Measurements from ENCODE around the gene TNC.
"Not testable (repeated sequence)": the region's sequence is repeated elsewhere in the genome, so short reads cannot be mapped to it uniquely, and the experiment has no call there.

TNC gene

DNA sequence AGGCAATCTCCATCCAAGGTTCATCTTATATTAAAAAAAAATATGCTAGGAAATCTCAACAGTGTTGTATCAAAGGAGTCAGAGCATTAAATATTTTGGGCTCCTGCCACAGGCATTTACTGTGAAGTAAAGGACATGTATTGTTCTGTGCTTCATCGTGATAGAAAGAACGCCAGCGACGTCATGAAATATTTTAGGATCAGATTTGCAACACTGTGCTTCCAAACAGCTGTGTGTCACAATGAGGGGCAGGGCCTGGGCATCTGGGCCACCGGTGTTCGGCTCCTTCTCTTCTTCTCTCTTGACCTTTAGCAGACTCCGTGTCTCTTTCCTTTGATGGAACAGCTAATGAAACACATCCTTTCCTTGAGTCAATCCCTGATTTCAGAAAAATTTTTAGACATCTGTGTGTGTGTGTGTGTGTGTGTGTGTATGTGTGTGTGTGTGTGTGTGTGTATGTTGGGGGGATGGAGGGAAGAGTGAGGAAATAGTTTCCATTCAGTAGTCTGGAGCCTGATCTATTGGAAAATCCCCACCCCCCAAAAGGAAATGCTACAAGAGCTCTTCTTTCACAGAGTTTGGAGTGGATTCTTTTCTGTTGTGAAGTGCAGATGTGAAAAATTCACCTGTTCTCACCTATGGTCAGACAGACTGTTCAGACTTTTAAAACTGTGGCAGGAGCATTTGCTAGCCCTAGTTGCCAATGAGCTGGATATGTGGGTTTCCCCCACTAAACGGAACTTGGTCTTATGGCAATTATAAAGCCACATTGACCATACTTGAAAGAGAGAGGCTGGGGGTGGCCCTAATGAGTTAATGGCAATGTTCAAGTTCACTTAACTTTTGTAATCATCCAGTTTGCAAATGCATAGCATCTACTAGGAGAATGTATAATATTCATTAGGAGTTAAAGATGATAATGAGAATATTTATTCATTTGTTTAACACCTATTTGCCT is 18.1 kb upstream of the TNC start:
- DNase-seq (ENCODE audit: low read depth in 2 of 2), result no peak

DNA sequence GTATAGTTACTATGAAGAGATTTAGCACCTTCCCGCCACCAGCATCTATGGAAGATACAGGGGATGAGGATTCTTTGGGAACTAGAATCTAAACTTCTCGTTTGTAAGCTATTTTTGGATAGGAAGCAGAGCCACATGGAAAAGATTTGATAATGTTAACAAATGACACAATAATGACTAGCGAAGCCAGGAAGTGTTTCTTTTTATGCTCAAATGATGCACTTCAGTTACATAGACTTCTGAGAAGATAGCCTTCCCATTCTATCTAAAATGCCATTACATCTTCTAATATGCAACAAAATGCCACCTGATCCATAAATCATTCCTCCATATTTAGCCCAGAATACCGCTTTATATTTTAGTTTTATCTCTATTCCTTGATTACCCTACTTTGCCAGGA is 17.0 kb upstream of the TNC start:
- DNase-seq (ENCODE audit: low read depth in 2 of 2), result no peak

DNA sequence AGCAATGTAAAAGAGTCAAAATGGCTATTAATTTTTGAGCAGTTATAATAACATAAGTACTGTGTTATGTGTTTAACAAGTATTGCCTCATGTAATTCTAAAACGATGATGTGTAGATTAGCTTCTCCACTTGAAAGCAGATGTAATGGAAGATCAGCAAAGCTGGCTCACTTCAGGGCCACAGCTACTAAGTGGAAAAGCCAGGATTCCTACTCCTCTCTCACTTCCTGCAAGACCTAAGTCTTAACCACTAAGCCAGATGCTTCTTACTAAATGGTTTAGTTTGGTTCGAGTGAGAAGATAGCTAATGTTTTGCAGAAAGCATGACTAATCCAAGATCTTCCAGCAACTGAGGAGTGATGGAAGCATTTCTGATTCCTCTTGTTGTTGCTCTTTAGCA is 15.7 kb upstream of the TNC start:
- DNase-seq (ENCODE audit: low read depth in 2 of 2), result no peak

DNA sequence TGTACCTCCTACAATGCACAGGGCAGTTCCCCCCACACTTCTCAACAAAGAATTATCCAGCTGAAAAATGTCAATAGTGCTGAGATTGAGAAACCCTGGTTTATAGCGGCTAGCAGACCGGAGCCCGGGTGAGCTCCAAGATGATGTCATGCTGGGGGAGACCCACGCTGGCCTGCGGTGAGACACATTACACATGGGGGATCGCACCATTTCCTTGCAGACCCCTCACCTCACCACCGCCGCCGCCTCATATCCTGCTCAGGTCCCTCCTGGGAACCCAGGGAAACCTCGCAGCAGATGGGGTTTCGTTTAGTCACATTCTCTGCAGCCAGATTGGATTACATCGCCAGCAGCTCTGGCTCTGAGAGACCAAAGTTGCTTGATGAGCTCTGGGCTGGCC is 14.7 kb upstream of the TNC start:
- no peak for DNase-seq (ENCODE audit: low read depth in 2 of 2)

GRCh38 chr9:115130176-115130575 is 12.2 kb upstream of the TNC start:
- DNase-seq (ENCODE audit: low read depth in 2 of 2), result no peak

DNA sequence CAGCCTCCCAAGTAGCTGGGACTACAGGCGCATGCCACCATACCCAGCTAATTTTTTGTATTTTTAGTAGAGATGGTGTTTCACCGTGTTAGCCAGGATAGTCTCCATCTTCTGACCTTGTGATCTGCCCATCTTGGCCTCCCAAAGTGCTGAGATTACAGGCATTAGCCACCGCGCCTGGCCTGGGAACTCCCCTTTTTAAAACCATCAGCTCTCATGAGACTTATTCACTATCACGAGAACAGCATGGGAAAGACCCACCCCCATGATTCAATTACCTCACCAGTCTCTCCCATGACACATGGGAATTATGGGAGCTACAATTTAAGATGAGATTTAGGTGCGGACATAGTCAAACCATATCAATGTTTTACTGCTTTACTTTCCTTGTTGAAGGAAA is 10.8 kb upstream of the TNC start:
- not testable (repeated sequence) for DNase-seq (ENCODE audit: low read depth in 2 of 2)

DNA sequence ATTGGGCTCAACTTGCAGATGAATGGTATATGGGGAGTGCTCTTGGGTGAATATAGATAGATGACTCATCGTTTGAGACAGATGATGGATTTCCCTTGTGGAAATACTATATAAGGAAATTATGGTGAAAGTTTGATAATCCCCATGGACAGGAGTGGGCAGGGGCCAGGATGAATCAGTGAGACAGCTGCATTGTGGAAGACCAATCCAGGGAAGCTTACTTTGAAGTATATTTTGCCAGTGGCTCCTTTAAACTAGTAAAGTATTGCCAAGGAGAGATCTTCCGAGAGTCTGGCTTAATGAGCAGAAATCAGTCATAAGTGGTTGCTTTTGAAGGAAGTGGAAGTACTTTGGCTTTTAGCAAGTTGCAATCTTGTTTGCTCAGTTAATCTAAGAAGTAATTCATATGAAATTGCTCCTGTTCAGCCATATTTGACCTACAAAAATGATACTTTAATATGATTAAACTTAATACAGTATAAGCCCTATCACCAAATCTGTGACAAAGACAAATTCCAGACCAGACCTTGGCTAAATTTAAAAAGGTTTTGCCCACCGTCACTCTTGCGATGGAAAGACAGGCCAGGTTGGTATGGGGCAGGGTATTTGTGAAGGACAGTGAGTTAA is 9.3 kb upstream of the TNC start:
- no peak for DNase-seq (ENCODE audit: low read depth in 2 of 2)

- no peak for DNase-seq (ENCODE audit: low read depth in 2 of 2)
These were observed 8.4 kb upstream of the TNC start for GRCh38 chr9:115126404-115126803.

DNA sequence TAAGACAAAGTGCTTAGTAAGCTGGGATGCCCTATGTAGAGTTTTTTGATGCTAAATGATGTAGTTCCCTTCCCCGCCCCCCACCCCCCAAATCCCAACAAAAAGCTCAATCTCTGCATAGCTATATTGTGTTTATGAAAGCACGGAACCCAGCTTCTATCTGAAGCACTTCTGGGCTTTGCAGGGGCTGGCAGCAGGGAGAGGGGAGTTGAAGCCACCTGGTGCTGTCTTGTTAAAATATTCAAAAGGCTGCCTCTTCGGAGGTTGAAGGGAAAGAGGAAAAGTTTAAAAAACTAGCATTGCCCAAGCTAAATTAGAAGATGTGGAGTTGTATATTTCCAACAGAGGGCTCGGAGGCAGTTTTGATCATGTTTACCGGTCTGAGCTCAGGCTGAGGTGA is 5.0 kb upstream of the TNC start:
- DNase-seq (ENCODE audit: low read depth in 2 of 2), result no peak

GRCh38 chr9:115121181-115121580 is 3.2 kb upstream of the TNC start:
- DNase-seq (ENCODE audit: low read depth in 2 of 2), result no peak

DNA sequence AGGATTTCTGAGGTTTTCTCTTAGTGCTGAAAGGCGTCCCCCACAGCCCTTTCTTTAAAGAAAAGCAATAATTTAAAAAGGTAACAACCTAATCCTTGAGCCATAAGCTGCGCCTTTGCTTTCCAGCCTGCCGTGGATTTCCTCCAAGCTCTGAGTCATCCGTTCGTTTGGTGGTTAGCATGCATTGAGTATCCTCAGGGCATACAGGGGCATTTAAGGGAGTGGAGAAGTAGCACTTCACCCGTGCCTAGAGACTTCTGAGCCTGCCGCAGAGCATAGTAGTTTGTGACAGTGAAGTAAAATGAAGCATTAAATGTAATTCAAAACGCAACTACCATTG is 892 bp upstream of the TNC start:
- DNase-seq (ENCODE audit: low read depth in 2 of 2), result no peak

- DNase-seq (ENCODE audit: low read depth in 2 of 2), result no peak
These were observed 1.3 kb downstream of the TNC start for GRCh38 chr9:115116421-115117284.

GRCh38 chr9:115115924-115116323 is 2.0 kb downstream of the TNC start:
- DNase-seq (ENCODE audit: low read depth in 2 of 2), result no peak

DNA sequence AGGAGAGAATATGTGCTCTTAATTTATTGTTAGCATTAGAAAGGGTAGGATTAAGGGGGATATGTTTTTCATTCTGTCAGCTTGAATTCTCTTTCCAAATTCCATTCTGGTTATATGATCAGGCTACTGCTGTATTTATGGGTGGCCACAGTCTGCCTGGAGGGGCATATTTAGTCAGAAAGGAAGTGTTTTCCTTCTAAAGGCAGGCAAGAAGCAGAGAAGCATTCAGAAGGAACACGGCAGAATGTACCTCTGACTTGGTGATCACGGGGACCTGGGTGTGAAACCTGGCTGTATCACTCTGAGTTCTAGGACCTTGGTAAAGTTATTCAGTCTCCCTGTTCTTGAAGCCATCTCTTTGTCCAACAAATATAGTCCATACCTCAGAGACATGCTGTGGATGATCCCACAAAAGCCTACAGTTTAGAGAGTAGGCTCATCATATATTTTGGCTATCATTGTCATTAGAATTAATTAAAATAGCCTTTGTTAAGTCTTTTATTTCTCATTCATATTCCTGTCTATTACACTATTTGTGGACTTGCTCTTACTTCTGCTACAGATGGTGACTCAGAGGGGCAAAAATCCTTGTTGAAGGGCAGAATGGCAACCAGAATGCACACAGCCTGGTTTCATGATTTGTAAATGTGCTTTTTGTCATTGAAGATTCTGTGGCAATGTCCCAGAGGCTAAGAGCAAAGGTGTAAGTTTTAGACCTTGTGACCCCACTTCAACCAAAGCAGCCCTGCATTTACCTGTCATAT is 2.7 kb downstream of the TNC start:
- DNase-seq (ENCODE audit: low read depth in 2 of 2), result no peak

GRCh38 chr9:115114546-115114945 is 3.4 kb downstream of the TNC start:
- DNase-seq (ENCODE audit: low read depth in 2 of 2), result no peak

GRCh38 chr9:115114084-115114483 is 3.9 kb downstream of the TNC start:
- no peak for DNase-seq (ENCODE audit: low read depth in 2 of 2)

DNA sequence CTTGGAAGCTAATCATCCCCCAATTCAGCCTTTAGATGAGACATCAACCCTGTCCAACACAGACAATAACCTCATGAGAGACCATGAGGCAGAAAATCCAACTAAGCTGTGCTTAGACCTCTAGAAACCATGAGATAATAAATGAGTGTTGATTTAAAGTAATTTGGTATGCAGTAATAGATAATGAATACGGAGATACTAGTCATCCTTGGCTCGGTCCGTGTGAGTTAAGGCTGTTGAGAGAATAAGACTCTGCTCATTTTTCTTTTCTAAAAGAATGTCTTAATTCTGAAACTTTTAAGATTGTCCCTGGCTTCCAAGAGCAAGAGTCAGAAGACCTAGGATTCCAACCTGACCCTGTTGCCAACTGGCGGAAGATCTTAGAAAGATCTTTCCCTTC is 6.1 kb downstream of the TNC start:
- DNase-seq (ENCODE audit: low read depth in 2 of 2), result no peak

DNA sequence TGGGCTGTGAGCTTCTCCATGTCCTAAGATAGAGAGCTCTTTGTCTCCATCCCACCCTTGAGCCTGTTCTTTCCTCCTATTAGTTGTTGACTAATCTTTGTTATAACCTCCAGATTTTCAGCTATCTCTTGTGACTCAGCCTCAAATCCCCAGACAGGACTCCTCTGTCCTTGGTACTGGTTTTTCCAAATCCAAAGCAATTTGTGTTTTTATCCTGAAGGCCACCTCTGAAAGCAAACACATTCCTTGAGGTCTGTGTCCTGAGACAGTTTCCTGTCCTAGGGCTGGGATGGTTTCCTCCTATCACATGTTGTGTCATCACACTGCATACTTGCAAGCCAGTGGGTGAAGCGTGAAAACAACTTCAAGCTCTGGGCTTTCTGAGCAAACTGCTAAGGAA is 8.5 kb downstream of the TNC start:
- DNase-seq (ENCODE audit: low read depth in 2 of 2), result no peak

- no peak for DNase-seq (ENCODE audit: low read depth in 2 of 2)
These were observed 10.3 kb downstream of the TNC start for GRCh38 chr9:115107701-115108100.

DNA sequence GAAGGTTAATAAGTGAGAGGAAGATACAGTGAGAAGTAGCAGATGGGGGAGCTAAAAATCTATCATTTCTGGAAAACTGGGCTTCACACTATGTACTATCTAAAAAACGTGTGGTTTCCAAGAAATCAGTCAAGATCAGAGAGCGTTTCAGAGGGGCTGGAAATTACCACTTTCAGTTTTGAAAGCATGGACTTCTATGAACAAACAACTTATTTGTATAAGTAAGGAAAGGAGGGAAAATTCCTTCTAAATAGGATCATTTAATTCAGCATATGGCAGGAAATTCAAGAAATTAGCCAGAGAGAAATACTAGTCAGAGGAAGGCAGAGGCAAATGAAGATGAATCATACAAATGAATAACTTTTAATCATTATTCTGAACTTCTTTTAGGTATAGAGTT is 11.3 kb downstream of the TNC start:
- no peak for DNase-seq (ENCODE audit: low read depth in 2 of 2)

- no peak for DNase-seq (ENCODE audit: low read depth in 2 of 2)
These were observed 12.0 kb downstream of the TNC start for GRCh38 chr9:115106001-115106400.

DNA sequence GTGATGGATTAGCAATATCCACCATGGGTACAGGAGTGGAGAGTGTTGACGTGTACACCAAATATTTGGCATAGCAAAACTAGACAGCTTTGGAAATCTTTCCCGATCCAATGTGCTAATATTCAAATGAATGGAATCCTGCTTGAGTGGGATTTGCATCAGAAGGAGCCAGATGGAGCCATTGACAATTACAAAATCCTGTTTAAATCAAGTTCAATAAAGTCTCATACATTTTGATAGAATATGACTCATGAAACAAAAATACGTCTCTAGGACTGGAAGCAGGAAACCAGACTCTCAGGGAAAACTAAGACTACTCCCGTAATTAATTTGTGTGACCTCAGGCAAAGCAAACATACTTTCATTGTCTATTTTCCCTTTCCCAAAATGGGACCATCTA is 13.0 kb downstream of the TNC start:
- DNase-seq (ENCODE audit: low read depth in 2 of 2), result no peak
